ENCODE results near the gene LCTL.
"Not testable (repeated sequence)": the region's sequence is repeated elsewhere in the genome, so short reads cannot be mapped to it uniquely, and the experiment has no call there.

Gene LCTL

GRCh38 chr15:66503041-66503648, 62.7 kb downstream of the LCTL start:
- not testable (repeated sequence) for FAIRE-seq; DNase-seq (ENCODE audit: low spot score)

DNA sequence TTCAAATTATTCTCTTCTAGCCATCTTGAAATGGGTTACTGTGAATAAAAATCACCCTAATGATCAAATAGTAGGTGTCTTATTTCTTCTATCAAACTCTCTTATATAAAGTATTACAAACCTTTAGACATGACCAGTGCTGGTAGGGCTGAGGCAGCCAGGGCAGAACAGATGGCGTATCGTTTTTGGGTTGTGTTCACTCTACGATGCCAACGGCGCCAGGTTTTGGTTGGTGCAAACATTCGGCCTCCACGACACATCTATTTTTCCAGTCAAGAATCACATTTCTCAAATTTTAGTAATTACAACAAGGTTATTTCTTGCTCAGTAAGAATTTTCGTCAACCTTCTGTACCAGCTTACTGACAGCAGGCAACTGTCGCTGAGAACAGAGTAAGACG, 63.3 kb downstream of the LCTL start:
- DNase-seq (ENCODE audit: low spot score) (no peak), FAIRE-seq (no peak)

- FAIRE-seq; DNase-seq (ENCODE audit: low spot score): not testable (repeated sequence)
These were observed 65.5 kb downstream of the LCTL start for GRCh38 chr15:66500346-66500745.

GRCh38 chr15:66498501-66499386, 67.1 kb downstream of the LCTL start:
- DNase-seq (ENCODE audit: low spot score) (peak; percentile 13), FAIRE-seq (no peak)

All from RCC 7860 (cell line).